H1 (cell line): ENCODE results near the gene ETS1. TPM values are rescaled to one million over a fixed set of nuclear protein-coding genes. Genes with fewer than 3 reads are reported as not detected.

Experiments used
- CTCF ChIA-PET: fragments of 300-600 bp; sonication (Branson Sonifier 250); formaldehyde crosslinking; loops from one replicate; lab custom pipeline; 2021; ENCODE audit not compliant: partially characterized antibody; lab: Charles Lee
- POLR2A ChIA-PET: fragments of 300-600 bp; sonication (Branson Sonifier 250); formaldehyde crosslinking; loops from one replicate; lab custom pipeline; 2021; ENCODE audit warnings: inconsistent platforms; ENCODE audit not compliant: partially characterized antibody; lab: Charles Lee
- DNase-seq, 2 experiments: peaks; one replicate each; pipeline versions ENCODE4 v3.0.0 to v3.0.0-alpha.2; 2010 to 2022; ENCODE audit warnings: low spot score in 2 of 2, low read depth in 1 of 2, mixed read lengths in 1 of 2
- FAIRE-seq: peaks from 2 replicates; lab custom pipeline; 2011; peaks lifted over from hg19 to GRCh38; lab: Jason Lieb, UNC
- H2AFZ ChIP-seq: 2 replicates; pipeline ENCODE4 v1.8.1; 2012; ENCODE audit warnings: low read length, inconsistent platforms
- H2AK5ac ChIP-seq: 2 replicates; pipeline ENCODE4 v1.6.1; 2013; ENCODE audit warnings: low read depth, low read length
- H2BK120ac ChIP-seq: replicated peaks from 2 replicates; pipeline ENCODE3; 2013; ENCODE audit warnings: low read depth, low read length, inconsistent platforms
- H2BK12ac ChIP-seq: 2 replicates; pipeline ENCODE4 v1.6.1; 2013; ENCODE audit warnings: low read depth, low read length
- H2BK15ac ChIP-seq: 2 replicates; pipeline ENCODE4 v1.6.1; 2013; ENCODE audit warnings: low read length
- H2BK20ac ChIP-seq: 2 replicates; pipeline ENCODE4 v1.6.1; 2013; ENCODE audit warnings: low read length
- H2BK5ac ChIP-seq: 2 replicates; pipeline ENCODE4 v1.6.1; 2013; ENCODE audit warnings: low read depth, low read length
- H3K14ac ChIP-seq: 2 replicates; pipeline ENCODE4 v1.6.1; 2013; ENCODE audit warnings: inconsistent platforms; ENCODE audit not compliant: insufficient read length
- H3K18ac ChIP-seq: 2 replicates; pipeline ENCODE4 v1.6.1; 2013; ENCODE audit warnings: low read length; ENCODE audit errors: extremely low read depth
- H3K23ac ChIP-seq: 2 replicates; pipeline ENCODE4 v1.6.1; 2013; ENCODE audit warnings: inconsistent platforms; ENCODE audit not compliant: insufficient read length
- H3K23me2 ChIP-seq: 2 replicates; pipeline ENCODE4 v1.6.1; 2013; ENCODE audit warnings: low read depth, low read length
- H3K27ac ChIP-seq: 2 replicates; pipeline ENCODE4 v1.6.1; 2011; ENCODE audit warnings: low read depth, low read length, inconsistent platforms
- H3K27me3 ChIP-seq, 4 experiments: replicated peaks in 1 of 4; 1 replicate in 1 of 4; 2 replicates in 3 of 4; pipeline versions ENCODE4 v1.6.1 to v1.8.1; 2011 to 2013; ENCODE audit warnings: low read length in 3 of 4, mild to moderate bottlenecking in 3 of 4, inconsistent platforms in 2 of 4, mixed read lengths in 2 of 4, moderate library complexity in 1 of 4; ENCODE audit not compliant: control insufficient read depth in 3 of 4, insufficient read depth in 3 of 4; ENCODE audit errors: extremely low read depth in 1 of 4
- H3K36me3 ChIP-seq, 4 experiments: 2 replicates each; pipeline versions ENCODE4 v1.6.1 to v1.8.1; 2011 to 2013; ENCODE audit warnings: mild to moderate bottlenecking in 4 of 4, low read length in 3 of 4, moderate library complexity in 2 of 4, control low read depth in 1 of 4, inconsistent platforms in 1 of 4; ENCODE audit not compliant: insufficient read depth in 4 of 4, control insufficient read depth in 2 of 4
- H3K4ac ChIP-seq: replicated peaks from 2 replicates; pipeline ENCODE3; 2013; ENCODE audit warnings: low read length, low read depth, mixed read lengths, inconsistent platforms; ENCODE audit not compliant: insufficient read length
- H3K4me1 ChIP-seq, 4 experiments: replicated peaks in 1 of 4; 1 replicate in 1 of 4; 2 replicates in 3 of 4; pipeline versions ENCODE4 v1.6.1 to v1.8.1; 2011 to 2013; ENCODE audit warnings: low read length in 3 of 4, inconsistent platforms in 2 of 4, mixed read lengths in 1 of 4; ENCODE audit not compliant: insufficient read depth in 4 of 4, control insufficient read depth in 3 of 4
- H3K4me2 ChIP-seq, 2 experiments: 2 replicates each; pipeline versions ENCODE4 v1.6.1 to v1.8.1; 2011 to 2013; ENCODE audit warnings: low read depth in 2 of 2, low read length in 2 of 2, control low read depth in 1 of 2, inconsistent platforms in 1 of 2, mild to moderate bottlenecking in 1 of 2; ENCODE audit not compliant: insufficient read depth in 1 of 2
- H3K4me3 ChIP-seq, 4 experiments: fragments of 200-600, 300-600 bp in 1 of 4; sonication (generic), shearing (Covaris generic), sonication (Bioruptor Twin) in 1 of 4; 2 replicates each; pipeline versions ENCODE4 v1.5.1 to v1.8.1; 2011 to 2016; ENCODE audit warnings: low read length in 4 of 4, low read depth in 3 of 4, control low read depth in 2 of 4, inconsistent platforms in 2 of 4, mild to moderate bottlenecking in 2 of 4, mixed read lengths in 1 of 4, moderate library complexity in 1 of 4; ENCODE audit not compliant: insufficient read depth in 2 of 4; ENCODE audit errors: extremely low read depth in 1 of 4
- H3K56ac ChIP-seq: replicated peaks from 2 replicates; pipeline ENCODE3; 2013; ENCODE audit warnings: low read depth, mild to moderate bottlenecking, mixed read lengths, low read length, inconsistent platforms; ENCODE audit not compliant: insufficient read length
- H3K79me1 ChIP-seq: 2 replicates; pipeline ENCODE4 v1.6.1; 2013; ENCODE audit warnings: low read depth, low read length, control low read depth
- H3K79me2 ChIP-seq, 2 experiments: 2 replicates each; pipeline versions ENCODE4 v1.6.1 to v1.8.1; 2012 to 2013; ENCODE audit warnings: low read length in 2 of 2, mild to moderate bottlenecking in 2 of 2, inconsistent platforms in 1 of 2; ENCODE audit not compliant: insufficient read depth in 2 of 2, control insufficient read depth in 1 of 2
- H3K9ac ChIP-seq, 4 experiments: replicated peaks in 1 of 4; 1 replicate in 1 of 4; 2 replicates in 3 of 4; pipeline versions ENCODE4 v1.6.1 to v1.8.1; 2011 to 2013; ENCODE audit warnings: low read depth in 3 of 4, low read length in 3 of 4, control low read depth in 2 of 4, mild to moderate bottlenecking in 2 of 4, moderate library complexity in 2 of 4, inconsistent platforms in 1 of 4; ENCODE audit errors: extremely low read depth in 1 of 4
- H3K9me3 ChIP-seq, 2 experiments: 2 replicates each; pipeline versions ENCODE4 v1.6.1 to v1.8.1; 2012 to 2013; ENCODE audit warnings: mild to moderate bottlenecking in 2 of 2, moderate library complexity in 2 of 2, control low read depth in 1 of 2, inconsistent platforms in 1 of 2, low read depth in 1 of 2, low read length in 1 of 2, mixed read lengths in 1 of 2; ENCODE audit not compliant: insufficient read depth in 2 of 2
- H4K20me1 ChIP-seq, 2 experiments: replicated peaks in 1 of 2; 2 replicates each; pipeline versions ENCODE3 to v1.8.1; 2011 to 2013; ENCODE audit warnings: inconsistent platforms in 2 of 2, low read length in 2 of 2, mild to moderate bottlenecking in 1 of 2; ENCODE audit not compliant: insufficient read depth in 2 of 2, control insufficient read depth in 1 of 2
- H4K5ac ChIP-seq: 2 replicates; pipeline ENCODE4 v1.6.1; 2013; ENCODE audit warnings: low read length, low read depth, mixed read lengths, inconsistent platforms; ENCODE audit not compliant: insufficient read length
- H4K8ac ChIP-seq: 2 replicates; pipeline ENCODE4 v1.8.0; 2013; ENCODE audit warnings: mild to moderate bottlenecking, moderate library complexity, low read length, inconsistent platforms; ENCODE audit not compliant: insufficient read depth; ENCODE audit errors: extremely low read depth
- H4K91ac ChIP-seq: replicated peaks from 2 replicates; pipeline ENCODE3; 2013; ENCODE audit warnings: low read length, mixed read lengths, inconsistent platforms; ENCODE audit not compliant: insufficient read length
- CHD1 ChIP-seq: IDR thresholded peaks from 2 replicates; pipeline ENCODE4 v1.6.1; 2012; ENCODE audit warnings: low read depth, low read length, improper control_type of control experiment
- CREB1 ChIP-seq: IDR thresholded peaks from 2 replicates; pipeline ENCODE4 v1.6.1; 2012; ENCODE audit warnings: inconsistent platforms
- HDAC2 ChIP-seq, 2 experiments: fragments of 300-600 bp in 1 of 2; sonication (generic) in 1 of 2; IDR thresholded peaks; 2 replicates each; pipeline ENCODE4 v1.6.1; 2011 to 2012; ENCODE audit warnings: low read depth in 2 of 2, low read length in 2 of 2, mild to moderate bottlenecking in 2 of 2, moderate library complexity in 2 of 2, borderline replicate concordance in 1 of 2, inconsistent platforms in 1 of 2
- RNF2 ChIP-seq: fragments of 200-900, 300-1000 bp; sonication (generic); IDR thresholded peaks from 2 replicates; pipeline ENCODE4 v1.7.1; 2016; ENCODE audit warnings: borderline replicate concordance, low read depth, mild to moderate bottlenecking, antibody characterized with exemption, low read length; ENCODE audit not compliant: poor library complexity, severe bottlenecking; ENCODE audit errors: missing control alignments
- SIN3A ChIP-seq, 2 experiments: IDR thresholded peaks in 1 of 2; conservative IDR thresholded peaks in 1 of 2; 2 replicates each; pipeline ENCODE4 v1.6.1; 2011 to 2012; ENCODE audit warnings: low read length in 2 of 2, improper control_type of control experiment in 1 of 2, low read depth in 1 of 2, mild to moderate bottlenecking in 1 of 2
- SIX5 ChIP-seq: IDR thresholded peaks from 2 replicates; pipeline ENCODE4 v1.6.1; 2011; ENCODE audit warnings: mild to moderate bottlenecking, low read depth, low read length
- WGBS, 2 experiments: shearing (Covaris generic) in 1 of 2; methylation state at CpG; one replicate each; pipeline versions ENCODE4 v1.1.6 to v1.1.7; 2013 to 2015; ENCODE audit warnings: low lambda C conversion rate in 2 of 2, mixed read lengths in 2 of 2, inconsistent platforms in 1 of 2, low coverage in 1 of 2, missing lambda C conversion rate in 1 of 2; ENCODE audit not compliant: insufficient replicate concordance in 2 of 2, insufficient coverage in 1 of 2, insufficient read length in 1 of 2; ENCODE audit errors: extremely low coverage in 1 of 2, missing lambda C conversion rate in 1 of 2; 5-methylcytosine and 5-hydroxymethylcytosine counted together
- polyA plus RNA-seq, 7 experiments: library from polyadenylated mRNA; depleted of rRNA in 3 of 7; stranded (reverse) in 5 of 7; unstranded in 2 of 7; fragments of >200 nt in 5 of 7; fragments of 200-250 nt in 2 of 7; gene quantifications; 1 replicate in 5 of 7; 2 replicates in 1 of 7; 4 replicates in 1 of 7; pipeline versions ENCODE4 v1.2.1 to v1.2.3, GENCODE V29; 2011 to 2013; ENCODE audit warnings: missing spikeins in 2 of 7, mixed read lengths in 2 of 7
- total RNA-seq: library from RNA; stranded (reverse); fragmentation: NEBNext Ultra II Directional; extraction: Animal tissue kit (Norgen Biotek cat#: 25700); gene quantifications from 2 replicates; pipeline ENCODE4 v1.2.1, GENCODE V29; 2021

The ETS1 gene
- total and polyA plus RNA-seq, 2 of the 8 experiments (the other 6 are each of a cell fraction or from before 2014, with no cell fraction given) = 10.0 to 35.3 TPM

DNA sequence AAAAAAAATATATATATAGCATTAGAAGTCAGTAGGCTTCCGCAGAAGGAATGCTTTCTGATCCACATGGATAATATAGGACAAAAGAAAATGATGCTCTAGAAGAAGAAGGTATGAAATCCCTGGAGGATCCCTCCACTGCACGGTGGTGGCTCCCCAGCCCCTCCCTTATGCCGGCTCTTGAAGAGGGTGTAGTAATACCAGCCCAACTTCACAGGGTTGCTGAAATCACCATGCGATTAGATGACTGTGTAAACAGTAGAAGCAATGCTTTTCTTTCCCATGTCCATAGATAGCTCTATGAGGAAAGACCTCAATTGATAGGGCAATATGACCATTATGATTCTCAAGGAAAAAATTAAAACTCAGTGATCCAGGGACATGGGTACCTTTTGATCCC, 3.2 kb upstream of the ETS1 start:
- Histone ChIP-seq H3K23ac (no peak overlapping the region), H2AK5ac (no peak overlapping the region), H4K91ac (no peak overlapping the region), H3K9me3 (no peaks in the 10 kb centered on the region), H2AFZ (no peak overlapping the region), H2BK5ac (no peak overlapping the region), H3K23me2 (peaks cover 2% of the 10 kb centered on the region; the same call in 1 of the 2 replicates), H2BK12ac (no peak overlapping the region), H3K4ac (no peak overlapping the region), H3K4me1 (peaks cover 1 to 21% (median 17%) of the 10 kb centered on the region in 4 experiments; a peak in 6 of 7 replicates), H3K4me3 (no peak overlapping the region), H3K36me3 (no peaks in the 10 kb centered on the region), H3K14ac (no peak overlapping the region), H3K56ac (no peak overlapping the region), H3K27ac (no peak overlapping the region), H4K5ac (no peak overlapping the region), H3K79me2 (peaks cover 0 to 12% of the 10 kb centered on the region in 2 experiments; a peak in 2 of 4 replicates), H2BK20ac (no peak overlapping the region), H4K20me1 (no peaks in the 10 kb centered on the region), H4K8ac (no peak overlapping the region), H3K79me1 (no peaks in the 10 kb centered on the region), H3K18ac (no peak overlapping the region), H2BK15ac (no peak overlapping the region), H3K9ac (no peak overlapping the region), H3K4me2 (no peak overlapping the region), H2BK120ac (no peak overlapping the region), H3K27me3 (no peaks in the 10 kb centered on the region; a peak in 1 of 7 replicates)
- WGBS, 2 experiments = 91% methylated on average over 4 of the region's 4 CpGs; no CpG with 5 or more reads in 1 of the 2 experiments
- FAIRE-seq (no peak), DNase-seq (no peak)
- POLR2A ChIA-PET = interaction anchor here (1.2 kb wide), 1 partner anchor 10 kb away, joined by 4 read pairs; no protein-coding TSS in a partner anchor
- TF ChIP-seq CHD1 (no peak), SIN3A (conservative IDR thresholded peaks at IDR 0.05 in 1 of 2, IDR thresholded peaks at IDR 0.05 in 1 of 2; ENCODE audit: low read depth in 1 of 2, low read length in 2 of 2) (no peak), HDAC2 (IDR thresholded peaks at IDR 0.05; ENCODE audit: borderline replicate concordance in 1 of 2, low read depth in 2 of 2, low read length in 2 of 2) (no peak), SIX5 (no peak), RNF2 (no peak), CREB1 (no peak)
- CTCF ChIA-PET = interaction anchor here (0.7 to 1.3 kb wide), 3 partner anchors 11 to 268 kb away, joined by 3 read pairs; no protein-coding TSS in a partner anchor
